RWPE1 (cell line): ENCODE data around the gene RNF32.
"Not testable (repeated sequence)": the region's sequence is repeated elsewhere in the genome, so short reads cannot be mapped to it uniquely, and the experiment has no call there.

Experiments
- CTCF ChIA-PET: fragments of 350-600 bp; sonication (Branson Sonifier 250); formaldehyde crosslinking; extraction: SDS; loops from one replicate; lab custom pipeline; 2021; lab: Yijun Ruan, JAX
- POLR2A ChIA-PET: fragments of 400-600 bp; formaldehyde crosslinking; extraction: SDS; loops from one replicate; lab custom pipeline; 2020; ENCODE audit warnings: antibody characterized with exemption; ENCODE audit not compliant: low non-redundant PET; lab: Yijun Ruan, JAX
- DNase-seq: peaks from one replicate; pipeline ENCODE4 v3.0.0; 2012; ENCODE audit warnings: low spot score
- H3K27ac ChIP-seq: fragments of 450-650 bp; 2 replicates; pipeline ENCODE4 v1.5.1; 2017
- CTCF ChIP-seq: fragments of 450-650 bp; conservative IDR thresholded peaks from 2 replicates; pipeline ENCODE4 v1.5.1; 2017; ENCODE audit warnings: low read depth, mild to moderate bottlenecking

The RNF32 gene

GRCh38 chr7:156614434-156615264 is 25.9 kb upstream of the RNF32 start:
- POLR2A ChIA-PET, result no interaction called here
- no peak overlapping the region for H3K27ac ChIP-seq
- DNase-seq, result no peak
- no peak for TF ChIP-seq CTCF
- CTCF ChIA-PET, result no interaction called here

GRCh38 chr7:156616269-156617202 is 24.0 kb upstream of the RNF32 start:
- ChIA-PET CTCF (no interaction called here), POLR2A (no interaction called here)
- no peak for TF ChIP-seq CTCF
- DNase-seq, result no peak
- no peak overlapping the region for H3K27ac ChIP-seq

- no peak for DNase-seq
- no peak for TF ChIP-seq CTCF
- no peak overlapping the region for H3K27ac ChIP-seq
- CTCF ChIA-PET, result no interaction called here
- POLR2A ChIA-PET, result no interaction called here
Observed at GRCh38 chr7:156617215-156617614, 23.4 kb upstream of the RNF32 start.

- no peak for DNase-seq
- no peak overlapping the region for H3K27ac ChIP-seq
- POLR2A ChIA-PET, result no interaction called here
- CTCF ChIA-PET, result no interaction called here
- no peak for TF ChIP-seq CTCF
Observed at GRCh38 chr7:156618078-156618779, 22.3 kb upstream of the RNF32 start.

- no peak for TF ChIP-seq CTCF
- H3K27ac ChIP-seq, result no peak overlapping the region
- ChIA-PET CTCF (no interaction called here), POLR2A (no interaction called here)
- DNase-seq, result no peak
Observed at GRCh38 chr7:156618780-156619367, 21.7 kb upstream of the RNF32 start.

- DNase-seq, POLR2A ChIA-PET, CTCF ChIA-PET, H3K27ac ChIP-seq: not testable (repeated sequence)
Observed at GRCh38 chr7:156619488-156620290, 20.9 kb upstream of the RNF32 start.
